ENCODE results near the gene CEP135. TPM values are rescaled to one million over a fixed set of nuclear protein-coding genes. Genes with fewer than 3 reads are reported as not detected.
"Not testable (repeated sequence)": the region's sequence is repeated elsewhere in the genome, so short reads cannot be mapped to it uniquely, and the experiment has no call there.

Gene CEP135
- total and polyA plus RNA-seq, 2 experiments from 2014 or later: 5.7 to 6.6 TPM

- no peaks in the 10 kb centered on the region for H3K79me2 ChIP-seq (ENCODE audit: insufficient read depth)
- H3F3A ChIP-seq (ENCODE audit: insufficient read depth): no peaks in the 10 kb centered on the region
- no peak for DNase-seq
- WGBS, 2 experiments (ENCODE audit: low coverage in 1 of 2, low lambda C conversion rate in 2 of 2, missing lambda C conversion rate in 2 of 2): 80 to 82% methylated on average over 4 of the region's 4 CpGs
- H3K9ac ChIP-seq: no peak overlapping the region
- H4K20me1 ChIP-seq (ENCODE audit: insufficient read depth): no peaks in the 10 kb centered on the region
- in situ Hi-C loops (cut with MboI): no loop called here
- TF ChIP-seq EZH2phosphoT487 (IDR thresholded peaks at IDR 0.05; ENCODE audit: insufficient read depth, low read depth): no peak
- no peak for TF ChIP-seq EZH2 (IDR thresholded peaks at IDR 0.05; ENCODE audit: insufficient read depth, poor library complexity, severe bottlenecking)
- no peaks in the 10 kb centered on the region for H3K9me2 ChIP-seq (ENCODE audit: insufficient read depth)
- no peak overlapping the region for H3K4me3 ChIP-seq
- H3K27ac ChIP-seq: no peak overlapping the region
- no peaks in the 10 kb centered on the region; the same call in 1 of the 2 replicates for H3K36me3 ChIP-seq (ENCODE audit: low read depth)
- H3K4me1 ChIP-seq (ENCODE audit: insufficient read depth): no peaks in the 10 kb centered on the region
- H3K27me3 ChIP-seq (replicated peaks; ENCODE audit: insufficient read depth): no peaks in the 10 kb centered on the region
- no peak overlapping the region for H2AFZ ChIP-seq
- no peak overlapping the region for H3K4me2 ChIP-seq (ENCODE audit: unreplicated experiment)
- no peaks in the 10 kb centered on the region for H3K9me3 ChIP-seq (ENCODE audit: low read depth)
Observed at GRCh38 chr4:55965585-55965984, 16.8 kb downstream of the CEP135 start.

GRCh38 chr4:55966324-55966723 is 17.6 kb downstream of the CEP135 start:
- H3K9me3 ChIP-seq (ENCODE audit: low read depth); H2AFZ ChIP-seq; in situ Hi-C loops (cut with MboI); H3K9ac ChIP-seq; H3K27me3 ChIP-seq (replicated peaks; ENCODE audit: insufficient read depth); DNase-seq; H4K20me1 ChIP-seq (ENCODE audit: insufficient read depth); H3K27ac ChIP-seq; H3K79me2 ChIP-seq (ENCODE audit: insufficient read depth); H3K4me3 ChIP-seq; H3K36me3 ChIP-seq (ENCODE audit: low read depth); H3K4me2 ChIP-seq (ENCODE audit: unreplicated experiment); H3K9me2 ChIP-seq (ENCODE audit: insufficient read depth); H3F3A ChIP-seq (ENCODE audit: insufficient read depth); H3K4me1 ChIP-seq (ENCODE audit: insufficient read depth): not testable (repeated sequence)
- 97% methylated on average over 5 of the region's 5 CpGs for WGBS, 2 experiments (ENCODE audit: low coverage in 1 of 2, low lambda C conversion rate in 2 of 2, missing lambda C conversion rate in 2 of 2)

GRCh38 chr4:55967376-55967775 is 18.6 kb downstream of the CEP135 start:
- Histone ChIP-seq H3K9me2 (ENCODE audit: insufficient read depth) (no peaks in the 10 kb centered on the region), H2AFZ (no peak overlapping the region), H3K79me2 (ENCODE audit: insufficient read depth) (no peaks in the 10 kb centered on the region), H3K27me3 (replicated peaks; ENCODE audit: insufficient read depth) (no peaks in the 10 kb centered on the region), H3F3A (ENCODE audit: insufficient read depth) (no peaks in the 10 kb centered on the region), H3K36me3 (ENCODE audit: low read depth) (peaks cover 5% of the 10 kb centered on the region; the same call in 1 of the 2 replicates), H3K4me2 (ENCODE audit: unreplicated experiment) (no peak overlapping the region), H3K9ac (no peak overlapping the region), H3K9me3 (ENCODE audit: low read depth) (no peaks in the 10 kb centered on the region), H4K20me1 (ENCODE audit: insufficient read depth) (no peaks in the 10 kb centered on the region), H3K27ac (no peak overlapping the region), H3K4me3 (no peak overlapping the region), H3K4me1 (ENCODE audit: insufficient read depth) (no peaks in the 10 kb centered on the region)
- 95 to 100% methylated on average over 1 of the region's 1 CpG for WGBS, 2 experiments (ENCODE audit: low coverage in 1 of 2, low lambda C conversion rate in 2 of 2, missing lambda C conversion rate in 2 of 2)
- in situ Hi-C loops (cut with MboI): no loop called here
- TF ChIP-seq EZH2 (IDR thresholded peaks at IDR 0.05; ENCODE audit: insufficient read depth, poor library complexity, severe bottlenecking) (no peak), EZH2phosphoT487 (IDR thresholded peaks at IDR 0.05; ENCODE audit: insufficient read depth, low read depth) (no peak)
- no peak for DNase-seq

- H3K27ac ChIP-seq: no peak overlapping the region
- H3K27me3 ChIP-seq (replicated peaks; ENCODE audit: insufficient read depth): no peaks in the 10 kb centered on the region
- no peaks in the 10 kb centered on the region for H3F3A ChIP-seq (ENCODE audit: insufficient read depth)
- no peak for DNase-seq
- no peaks in the 10 kb centered on the region for H3K4me1 ChIP-seq (ENCODE audit: insufficient read depth)
- 0 out of 2 replicates have a peak, but pooled peaks cover 5% of the 10 kb centered on the region for H3K36me3 ChIP-seq (ENCODE audit: low read depth)
- H2AFZ ChIP-seq: no peak overlapping the region
- in situ Hi-C loops (cut with MboI): no loop called here
- no peak overlapping the region for H3K4me2 ChIP-seq (ENCODE audit: unreplicated experiment)
- no peak overlapping the region for H3K9ac ChIP-seq
- no peaks in the 10 kb centered on the region for H3K9me3 ChIP-seq (ENCODE audit: low read depth)
- TF ChIP-seq EZH2phosphoT487 (IDR thresholded peaks at IDR 0.05; ENCODE audit: insufficient read depth, low read depth): no peak
- no peaks in the 10 kb centered on the region for H3K9me2 ChIP-seq (ENCODE audit: insufficient read depth)
- 98 to 100% methylated on average over 2 of the region's 2 CpGs for WGBS, 2 experiments (ENCODE audit: low coverage in 1 of 2, low lambda C conversion rate in 2 of 2, missing lambda C conversion rate in 2 of 2)
- no peaks in the 10 kb centered on the region for H3K79me2 ChIP-seq (ENCODE audit: insufficient read depth)
- no peaks in the 10 kb centered on the region for H4K20me1 ChIP-seq (ENCODE audit: insufficient read depth)
- no peak overlapping the region for H3K4me3 ChIP-seq
Observed at GRCh38 chr4:55973650-55974049, 24.9 kb downstream of the CEP135 start.

DNA sequence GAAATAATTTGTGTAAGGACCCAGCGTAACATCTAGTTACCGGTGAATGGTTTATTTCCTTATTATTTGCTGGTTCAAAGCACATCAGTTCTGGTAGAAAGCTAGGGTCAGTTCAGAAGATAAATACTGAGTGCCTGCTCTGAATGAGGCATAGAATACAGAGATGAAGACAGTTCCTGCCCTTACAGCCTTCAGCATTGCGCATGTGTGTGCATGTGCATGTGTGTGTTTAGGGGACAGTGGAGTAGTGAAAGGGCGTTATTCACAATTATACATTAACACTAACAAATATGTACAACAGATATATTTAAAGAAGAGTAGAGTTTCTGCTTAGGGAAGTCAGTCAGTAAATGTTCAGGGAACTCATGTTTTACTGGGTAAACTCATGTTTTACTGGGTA is 29.1 kb downstream of the CEP135 start:
- Histone ChIP-seq H3K27ac (no peak overlapping the region), H3F3A (ENCODE audit: insufficient read depth) (no peaks in the 10 kb centered on the region), H2AFZ (no peak overlapping the region), H3K4me3 (no peak overlapping the region), H3K9ac (no peak overlapping the region), H3K79me2 (ENCODE audit: insufficient read depth) (no peaks in the 10 kb centered on the region), H3K4me2 (ENCODE audit: unreplicated experiment) (no peak overlapping the region), H3K9me2 (ENCODE audit: insufficient read depth) (no peaks in the 10 kb centered on the region), H3K27me3 (replicated peaks; ENCODE audit: insufficient read depth) (no peaks in the 10 kb centered on the region), H3K9me3 (ENCODE audit: low read depth) (no peaks in the 10 kb centered on the region), H3K4me1 (ENCODE audit: insufficient read depth) (no peaks in the 10 kb centered on the region), H3K36me3 (ENCODE audit: low read depth) (peaks cover 18% of the 10 kb centered on the region; the same call in 1 of the 2 replicates), H4K20me1 (ENCODE audit: insufficient read depth) (no peaks in the 10 kb centered on the region)
- TF ChIP-seq EZH2 (IDR thresholded peaks at IDR 0.05; ENCODE audit: insufficient read depth, poor library complexity, severe bottlenecking) (no peak), EZH2phosphoT487 (IDR thresholded peaks at IDR 0.05; ENCODE audit: insufficient read depth, low read depth) (no peak)
- in situ Hi-C loops (cut with MboI): no loop called here
- WGBS, 2 experiments (ENCODE audit: low coverage in 1 of 2, low lambda C conversion rate in 2 of 2, missing lambda C conversion rate in 2 of 2): 97 to 99% methylated on average over 4 of the region's 4 CpGs
- DNase-seq: no peak
